Spleen (tissue), 11 donors: ENCODE data around the gene TYW1B. TPM values are rescaled to one million over a fixed set of nuclear protein-coding genes. Genes with fewer than 3 reads are reported as not detected.
"Not testable (repeated sequence)": the region's sequence is repeated elsewhere in the genome, so short reads cannot be mapped to it uniquely, and the experiment has no call there.

Experiments used
- DNase-seq: peaks from one replicate; pipeline ENCODE4 v3.0.0-alpha.2; 2020
- H3K27ac ChIP-seq, 8 donors: fragments of 200-600 bp; sonication (generic) in 7 of 8; 1 replicate in 4 of 8; 2 replicates in 4 of 8; pipeline versions ENCODE4 v1.5.0 to v1.8.0; 2016 to 2021; ENCODE audit warnings: inconsistent platforms in 4 of 8, mild to moderate bottlenecking in 4 of 8, moderate library complexity in 1 of 8
- H3K27me3 ChIP-seq, 7 donors: fragments of 200-600 bp; sonication (generic) in 6 of 7; replicated peaks in 1 of 7; 1 replicate in 4 of 7; 2 replicates in 3 of 7; pipeline versions ENCODE4 v1.5.0 to v1.8.0; 2016 to 2021; ENCODE audit warnings: inconsistent platforms in 3 of 7, mild to moderate bottlenecking in 1 of 7
- H3K36me3 ChIP-seq, 6 donors: fragments of 200-600 bp; sonication (generic) in 5 of 6; 1 replicate in 4 of 6; 2 replicates in 2 of 6; pipeline versions ENCODE4 v1.5.0 to v1.8.0; 2016 to 2021; ENCODE audit warnings: inconsistent platforms in 2 of 6
- H3K4me1 ChIP-seq, 6 donors: fragments of 200-600 bp; sonication (generic) in 5 of 6; 1 replicate in 3 of 6; 2 replicates in 3 of 6; pipeline versions ENCODE4 v1.5.0 to v1.8.0; 2016 to 2021; ENCODE audit warnings: inconsistent platforms in 3 of 6
- H3K4me3 ChIP-seq, 8 donors: fragments of 200-600 bp; sonication (generic) in 7 of 8; 1 replicate in 4 of 8; 2 replicates in 4 of 8; pipeline versions ENCODE4 v1.5.0 to v1.8.0; 2016 to 2021; ENCODE audit warnings: inconsistent platforms in 4 of 8, mild to moderate bottlenecking in 4 of 8, moderate library complexity in 2 of 8
- H3K9me3 ChIP-seq, 8 donors: fragments of 200-600 bp; sonication (generic) in 7 of 8; 1 replicate in 4 of 8; 2 replicates in 4 of 8; pipeline versions ENCODE4 v1.5.0 to v1.8.0; 2016 to 2021; ENCODE audit warnings: inconsistent platforms in 4 of 8
- CTCF ChIP-seq, 11 experiments: fragments of 200-600 bp in 7 of 11; fragments of 450-650 bp in 4 of 11; sonication (generic) in 4 of 11; IDR thresholded peaks in 8 of 11; conservative IDR thresholded peaks in 3 of 11; 1 replicate in 7 of 11; 2 replicates in 4 of 11; pipeline versions ENCODE4 v1.4.0 to v1.8.0; 2016 to 2021; ENCODE audit warnings: antibody characterized with exemption in 11 of 11, inconsistent platforms in 4 of 11, mild to moderate bottlenecking in 1 of 11
- POLR2A ChIP-seq, 3 donors: fragments of 450-650 bp; IDR thresholded peaks; one replicate each; pipeline ENCODE4 v1.5.1; 2017; ENCODE audit warnings: antibody characterized with exemption in 3 of 3, mild to moderate bottlenecking in 1 of 3
- POLR2AphosphoS5 ChIP-seq, 3 donors: sonication (generic); formaldehyde crosslinking; IDR thresholded peaks; one replicate each; pipeline ENCODE4 v1.5.1; 2017; ENCODE audit warnings: antibody characterized with exemption in 3 of 3
- WGBS, 5 donors: extraction: QIAGEN DNeasy Blood & Tissue Kit in 3 of 5; methylation state at CpG; one replicate each; pipeline versions ENCODE4 v1.1.5 to v1.1.7; 2013 to 2018; 5-methylcytosine and 5-hydroxymethylcytosine counted together
- intact Hi-C: fragments of 100-400 bp; cut with DNase I; formaldehyde crosslinking; loops from one replicate; pipeline ENCODE4 v1.15.0; 2023; ENCODE audit warnings: low total_unique reads
- polyA plus RNA-seq, 3 donors: library from polyadenylated mRNA; stranded (reverse); fragments of 200-250 nt; gene quantifications; one replicate each; pipeline ENCODE4 v1.2.1, GENCODE V29; 2013
- total RNA-seq, 7 donors: library from RNA; depleted of rRNA in 3 of 7; stranded (reverse); fragments of >200 nt in 3 of 7; fragmentation: NEBNext Ultra II Directional in 4 of 7; extraction: Animal tissue kit (Norgen Biotek cat#: 25700) in 4 of 7; gene quantifications; one replicate each; pipeline versions ENCODE4 v1.1.0 to v1.2.1, GENCODE V29; 2016 to 2021
- donor health status: healthy with polysubstance abuse.
- donor health status: DM: no; HTN: no; CAD: no; lungs with moderate emphysema.
- donor health status: DM: no; HTN: no; CAD: no.
- donor health status: Bipolar disorder and iron deficiency.
- donor health status: healthy.
- donor health status: DM: no; HTN: no; CAD: no.
- donor health status: DM: yes; HTN: yes; CAD: no.

Gene TYW1B
- total and polyA plus RNA-seq, 10 donors, result 1.2 to 8.3 (median 4.1) TPM

GRCh38 chr7:72751378-72751777 lies 76.6 kb downstream of the TYW1B start:
- Histone ChIP-seq H3K36me3 (peaks cover 0 to 27% (median 0%) of the 10 kb centered on the region in 6 donors), H3K27ac (no peak overlapping the region), H3K4me3 (no peak overlapping the region), H3K9me3 (no peaks in the 10 kb centered on the region), H3K27me3 (no peaks in the 10 kb centered on the region), H3K4me1 (no peaks in the 10 kb centered on the region)
- intact Hi-C loops, result no loop called here
- 94 to 100% (median 97%) methylated on average over 2 of the region's 2 CpGs for WGBS, 5 donors
- no peak for TF ChIP-seq POLR2A (IDR thresholded peaks at IDR 0.05)
- TF ChIP-seq POLR2AphosphoS5 (IDR thresholded peaks at IDR 0.05), result no peak
- TF ChIP-seq CTCF (IDR thresholded peaks at IDR 0.05 in 8 of 11, conservative IDR thresholded peaks at IDR 0.05 in 3 of 11), result no peak
- no peak for DNase-seq

DNA sequence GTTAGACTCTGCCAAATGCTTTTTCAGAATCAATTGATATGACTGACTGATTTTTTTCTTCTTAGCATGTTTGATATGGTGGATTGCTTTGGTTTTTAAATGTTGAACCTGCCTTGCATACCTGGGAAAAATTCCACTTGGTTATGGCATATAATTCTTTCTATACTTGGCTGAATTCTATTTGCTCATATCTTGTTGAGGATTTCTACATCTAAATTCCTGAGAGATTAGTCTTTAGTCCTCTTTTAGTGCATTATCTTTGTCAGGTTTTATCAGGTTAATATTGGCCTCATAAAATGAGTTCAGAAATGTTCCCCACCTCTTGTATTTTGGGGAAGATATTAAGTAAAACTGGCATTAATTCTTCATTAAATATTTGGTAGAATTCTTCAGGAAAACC lies 79.4 kb downstream of the TYW1B start:
- peaks cover 0 to 22% (median 0%) of the 10 kb centered on the region in 6 donors for H3K36me3 ChIP-seq
- H3K9me3 ChIP-seq, H3K27me3 ChIP-seq, H3K4me1 ChIP-seq, intact Hi-C loops, H3K27ac ChIP-seq, H3K4me3 ChIP-seq, DNase-seq: not testable (repeated sequence)

GRCh38 chr7:72744244-72744926 lies 83.6 kb downstream of the TYW1B start:
- DNase-seq, H3K27me3 ChIP-seq, H3K27ac ChIP-seq, intact Hi-C loops, H3K4me3 ChIP-seq, H3K4me1 ChIP-seq: not testable (repeated sequence)
- WGBS, 5 donors, result 81 to 91% (median 88%) methylated on average over 10 of the region's 10 CpGs
- Histone ChIP-seq H3K9me3 (peaks cover 0 to 17% (median 10%) of the 10 kb centered on the region in 8 donors), H3K36me3 (peaks cover 0 to 43% (median 7%) of the 10 kb centered on the region in 6 donors)

DNA sequence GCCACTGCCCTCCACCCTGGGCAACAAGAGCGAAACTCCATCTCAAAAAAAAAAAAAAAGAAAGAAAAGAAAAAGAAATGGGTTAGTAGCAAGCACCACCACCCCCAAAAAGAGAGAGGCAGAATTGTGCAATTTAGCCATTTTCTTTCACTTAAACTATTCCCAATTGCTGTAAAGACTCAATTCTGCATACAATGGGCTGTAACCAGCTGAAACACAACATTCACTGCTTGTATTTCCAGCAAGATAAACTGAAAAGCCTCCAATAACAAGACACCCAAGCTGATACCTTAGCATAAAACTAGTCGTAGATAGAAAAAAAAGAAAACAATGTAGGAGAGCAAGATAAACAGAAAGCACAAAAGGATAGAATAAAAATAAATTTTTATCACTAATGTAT lies 84.2 kb downstream of the TYW1B start:
- 88 to 98% (median 96%) methylated on average over 2 of the region's 2 CpGs for WGBS, 5 donors

GRCh38 chr7:72739716-72740115 lies 88.3 kb downstream of the TYW1B start:
- DNase-seq, H3K27me3 ChIP-seq, H3K4me1 ChIP-seq, intact Hi-C loops, H3K27ac ChIP-seq, H3K4me3 ChIP-seq: not testable (repeated sequence)
- H3K9me3 ChIP-seq, result peaks cover 5 to 55% (median 44%) of the 10 kb centered on the region in 8 donors
- 98 to 100% (median 100%) methylated on average over 4 to 8 of the region's 11 CpGs; no CpG with 5 or more reads in 2 of the 5 donors for WGBS, 5 donors
- peaks cover 0 to 79% (median 7%) of the 10 kb centered on the region in 6 donors for H3K36me3 ChIP-seq

More for the DNA sequence above, 84.2 kb downstream of the TYW1B start:
- H3K4me1 ChIP-seq, H3K27me3 ChIP-seq, H3K4me3 ChIP-seq, intact Hi-C loops, H3K27ac ChIP-seq, DNase-seq: not testable (repeated sequence)
- H3K36me3 ChIP-seq, result peaks cover 0 to 49% (median 7%) of the 10 kb centered on the region in 6 donors
- peaks cover 0 to 17% (median 10%) of the 10 kb centered on the region in 8 donors for H3K9me3 ChIP-seq

DNA sequence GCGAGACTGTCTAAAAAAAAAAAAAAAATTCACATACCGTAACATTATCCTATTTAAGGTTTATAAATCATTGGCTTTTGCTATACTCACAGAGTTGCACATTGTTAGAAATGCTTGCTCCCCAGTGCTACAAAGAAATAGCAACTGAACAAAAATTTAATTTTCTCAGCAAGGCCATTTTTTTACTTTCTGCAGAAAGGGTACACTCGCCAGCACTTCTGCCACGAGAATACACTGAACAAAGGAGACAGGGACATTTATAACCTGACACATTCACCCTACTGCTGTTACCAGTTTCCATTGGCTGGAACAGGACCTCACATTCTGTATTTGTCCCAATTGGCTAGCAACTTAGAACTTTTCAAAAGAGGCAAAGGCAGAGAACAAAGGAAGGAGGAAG lies 92.1 kb downstream of the TYW1B start:
- H3K27me3 ChIP-seq, H3K4me1 ChIP-seq, H3K4me3 ChIP-seq, intact Hi-C loops, H3K27ac ChIP-seq, DNase-seq: not testable (repeated sequence)
- H3K9me3 ChIP-seq, result peaks cover 5 to 76% (median 53%) of the 10 kb centered on the region in 8 donors
- H3K36me3 ChIP-seq, result peaks cover 0 to 53% (median 0%) of the 10 kb centered on the region in 6 donors
- 60 to 86% (median 70%) methylated on average over 4 of the region's 4 CpGs for WGBS, 5 donors

GRCh38 chr7:72730815-72731214 lies 97.2 kb downstream of the TYW1B start:
- H3K27me3 ChIP-seq, intact Hi-C loops, DNase-seq, H3K4me3 ChIP-seq, H3K4me1 ChIP-seq, H3K27ac ChIP-seq: not testable (repeated sequence)
- WGBS, 5 donors, result 64 to 95% (median 94%) methylated on average over 2 of the region's 2 CpGs
- Histone ChIP-seq H3K36me3 (peaks cover 0 to 45% (median 3%) of the 10 kb centered on the region in 6 donors), H3K9me3 (peaks cover 0 to 53% (median 37%) of the 10 kb centered on the region in 8 donors)

GRCh38 chr7:72730384-72730783 lies 97.6 kb downstream of the TYW1B start:
- DNase-seq, H3K27me3 ChIP-seq, H3K4me1 ChIP-seq, H3K27ac ChIP-seq, H3K4me3 ChIP-seq, intact Hi-C loops: not testable (repeated sequence)
- 91 to 100% (median 95%) methylated on average over 2 of the region's 2 CpGs for WGBS, 5 donors
- H3K9me3 ChIP-seq, result peaks cover 0 to 49% (median 34%) of the 10 kb centered on the region in 8 donors
- peaks cover 0 to 48% (median 3%) of the 10 kb centered on the region in 6 donors for H3K36me3 ChIP-seq

GRCh38 chr7:72729130-72729529 lies 98.9 kb downstream of the TYW1B start:
- 89 to 100% (median 94%) methylated on average over 2 of the region's 2 CpGs for WGBS, 5 donors
- DNase-seq, H3K4me3 ChIP-seq, H3K27me3 ChIP-seq, H3K27ac ChIP-seq, H3K4me1 ChIP-seq, intact Hi-C loops: not testable (repeated sequence)
- H3K36me3 ChIP-seq, result peaks cover 0 to 42% (median 3%) of the 10 kb centered on the region in 6 donors
- H3K9me3 ChIP-seq, result peaks cover 0 to 36% (median 22%) of the 10 kb centered on the region in 8 donors

GRCh38 chr7:72722694-72723093 lies 105.3 kb downstream of the TYW1B start:
- H3K27ac ChIP-seq, H3K4me1 ChIP-seq, H3K4me3 ChIP-seq, intact Hi-C loops, DNase-seq, H3K9me3 ChIP-seq, H3K27me3 ChIP-seq: not testable (repeated sequence)
- 91 to 97% (median 95%) methylated on average over 5 to 7 of the region's 7 CpGs for WGBS, 5 donors
- H3K36me3 ChIP-seq, result peaks cover 0 to 37% (median 3%) of the 10 kb centered on the region in 6 donors
